Daoy (cell line): ENCODE measurements around the gene PPHLN1. TPM values are rescaled to one million over a fixed set of nuclear protein-coding genes. Genes with fewer than 3 reads are reported as not detected.
A peak's percentile ranks its signal among the peaks of the same experiment; 100 is the strongest.

Experiments used
- DNase-seq: peaks from one replicate; pipeline ENCODE4 v3.0.0-alpha.2; 2015; ENCODE audit warnings: low read depth
- total RNA-seq: library from RNA; depleted of rRNA; stranded (reverse); fragments of >200 nt; shearing (Covaris generic); gene quantifications from 2 replicates; pipeline ENCODE4 v1.2.3, GENCODE V29; 2014; rRNA removed

The PPHLN1 gene
- 84.1 and 91.9 TPM in 2 replicates for total RNA-seq

GRCh38 chr12:42325653-42326474 lies at the start of gene PPHLN1, which contains the start of gene ZCRB1:
PPHLN1 (plus strand) TSS chr12:42326167; CDS start chr12:42335903, 9,736 bp downstream.
ZCRB1 (minus strand) TSS chr12:42326094; CDS start chr12:42324102, 1,992 bp downstream.
- peak; percentile 85 for DNase-seq

- no peak for DNase-seq
Observed at GRCh38 chr12:42277396-42278127, 48.4 kb upstream of the PPHLN1 start.

GRCh38 chr12:42278128-42278510 lies 47.8 kb upstream of the PPHLN1 start:
- DNase-seq = no peak

GRCh38 chr12:42281278-42281677 lies 44.7 kb upstream of the PPHLN1 start:
- DNase-seq = no peak

- no peak for DNase-seq
Observed at GRCh38 chr12:42281844-42282243, 44.1 kb upstream of the PPHLN1 start.

- no peak for DNase-seq
Observed at GRCh38 chr12:42282294-42282693, 43.7 kb upstream of the PPHLN1 start.

GRCh38 chr12:42283739-42284138 lies 42.2 kb upstream of the PPHLN1 start:
- no peak for DNase-seq

GRCh38 chr12:42284157-42284556 lies 41.8 kb upstream of the PPHLN1 start:
- DNase-seq = no peak

GRCh38 chr12:42284876-42285275 lies 41.1 kb upstream of the PPHLN1 start:
- no peak for DNase-seq

- no peak for DNase-seq
Observed at GRCh38 chr12:42285431-42285830, 40.5 kb upstream of the PPHLN1 start.

GRCh38 chr12:42286741-42287140 lies 39.2 kb upstream of the PPHLN1 start:
- DNase-seq = no peak

GRCh38 chr12:42288544-42288943 lies 37.4 kb upstream of the PPHLN1 start:
- DNase-seq = no peak

- no peak for DNase-seq
Observed at GRCh38 chr12:42291680-42292079, 34.3 kb upstream of the PPHLN1 start.

- peak; percentile 4 for DNase-seq
Observed at GRCh38 chr12:42296503-42297109, 29.4 kb upstream of the PPHLN1 start.

- DNase-seq = no peak
Observed at GRCh38 chr12:42298887-42299286, 27.1 kb upstream of the PPHLN1 start.

GRCh38 chr12:42299392-42300308 lies 26.3 kb upstream of the PPHLN1 start:
- DNase-seq = peak; percentile 42

GRCh38 chr12:42306297-42306696 lies 19.7 kb upstream of the PPHLN1 start:
- DNase-seq = no peak

- no peak for DNase-seq
Observed at GRCh38 chr12:42308390-42308789, 17.6 kb upstream of the PPHLN1 start.

- no peak for DNase-seq
Observed at GRCh38 chr12:42309996-42310395, 16.0 kb upstream of the PPHLN1 start.

- DNase-seq = no peak
Observed at GRCh38 chr12:42315108-42315507, 10.9 kb upstream of the PPHLN1 start.

- no peak for DNase-seq
Observed at GRCh38 chr12:42320796-42321195, 5.2 kb upstream of the PPHLN1 start.
